Left ventricle myocardium inferior (tissue), 1 donor: Measurements from ENCODE around the gene SCUBE2. TPM values are rescaled to one million over a fixed set of nuclear protein-coding genes. Genes with fewer than 3 reads are reported as not detected.

Source experiments
- DNase-seq: peaks from one replicate; pipeline ENCODE4 v3.0.0-alpha.2; 2020
- H3K27ac ChIP-seq: fragments of 200-600 bp; replicated peaks from 2 replicates; pipeline ENCODE4 v1.8.0; 2021
- H3K27me3 ChIP-seq: fragments of 200-600 bp; 2 replicates; pipeline ENCODE4 v1.8.0; 2021; ENCODE audit warnings: low read depth
- H3K36me3 ChIP-seq: fragments of 200-600 bp; 2 replicates; pipeline ENCODE4 v1.8.0; 2021
- H3K4me1 ChIP-seq: fragments of 200-600 bp; 2 replicates; pipeline ENCODE4 v1.8.0; 2021
- H3K4me3 ChIP-seq: fragments of 200-600 bp; 2 replicates; pipeline ENCODE4 v1.8.0; 2021; ENCODE audit warnings: mild to moderate bottlenecking, moderate library complexity
- H3K9me3 ChIP-seq: fragments of 200-600 bp; replicated peaks from 2 replicates; pipeline ENCODE4 v1.8.0; 2021
- CTCF ChIP-seq: fragments of 200-600 bp; IDR thresholded peaks from 2 replicates; pipeline ENCODE4 v1.8.0; 2021; ENCODE audit warnings: antibody characterized with exemption, mild to moderate bottlenecking, borderline replicate concordance
- intact Hi-C: fragments of 100-400 bp; cut with micrococcal nuclease; formaldehyde crosslinking; loops from one replicate; pipeline ENCODE4 v1.11.0; 2022
- total RNA-seq: library from RNA; stranded (reverse); fragmentation: NEBNext Ultra II Directional; extraction: Animal tissue kit (Norgen Biotek cat#: 25700); gene quantifications from one replicate; pipeline ENCODE4 v1.2.1, GENCODE V29; 2021
- donor health status: DM: no; HTN: yes; CAD: no; lungs with severe emphysema.

Gene SCUBE2
- total RNA-seq, 1 donor from 2014 or later: 1.8 TPM

DNA sequence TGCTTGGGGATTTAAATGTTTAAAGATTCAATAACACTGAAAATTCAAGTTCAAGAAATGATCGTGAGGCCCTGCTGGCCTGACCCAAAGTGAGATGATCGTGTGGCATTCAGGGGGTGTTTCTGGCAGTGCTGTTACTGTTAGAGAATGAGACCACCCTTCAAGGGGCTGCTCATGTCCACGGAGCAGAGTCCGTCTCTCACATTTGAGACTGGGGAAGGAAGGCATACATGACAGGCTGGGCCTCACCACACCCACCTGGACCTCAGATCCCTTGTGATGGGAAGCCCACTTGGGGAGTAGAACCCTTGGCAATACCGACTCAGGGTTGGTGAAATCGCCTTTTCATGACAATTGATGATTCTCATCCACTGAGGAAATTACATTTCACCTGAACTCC lies 71.5 kb downstream of the SCUBE2 start:
- H3K36me3 ChIP-seq: no peaks in the 10 kb centered on the region
- no peak overlapping the region for H3K27ac ChIP-seq
- peaks cover 44% of the 10 kb centered on the region for H3K4me1 ChIP-seq
- no peak for TF ChIP-seq CTCF
- H3K4me3 ChIP-seq: no peak overlapping the region
- no peak for DNase-seq
- H3K9me3 ChIP-seq: no peaks in the 10 kb centered on the region
- intact Hi-C loops: loop anchor here (5.0 kb wide), 1 partner anchor 117 kb away; no protein-coding TSS in a partner anchor
- H3K27me3 ChIP-seq: no peaks in the 10 kb centered on the region

DNA sequence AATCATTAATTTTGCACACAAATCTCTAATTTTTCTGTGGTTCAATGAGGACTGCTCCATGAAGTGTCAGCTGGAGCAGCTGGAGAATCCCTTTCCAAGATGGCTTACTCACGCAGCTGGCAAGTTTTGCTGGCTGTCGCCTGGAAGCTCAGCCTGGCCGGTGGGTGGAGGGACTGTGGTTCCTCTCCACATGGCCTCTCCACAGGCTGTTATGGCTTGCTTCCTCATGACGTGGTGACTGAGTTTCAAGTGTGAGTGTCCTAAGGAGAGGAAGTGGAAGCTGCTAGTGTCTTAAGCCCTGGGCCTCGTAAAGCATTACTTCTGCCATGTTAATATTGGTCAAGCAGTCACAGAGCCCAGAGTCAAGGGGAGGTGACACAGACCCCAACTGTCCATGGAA lies 73.6 kb downstream of the SCUBE2 start:
- TF ChIP-seq CTCF: no peak
- Histone ChIP-seq H3K27ac (no peak overlapping the region), H3K27me3 (no peaks in the 10 kb centered on the region), H3K36me3 (no peaks in the 10 kb centered on the region), H3K4me3 (no peak overlapping the region), H3K4me1 (peaks cover 44% of the 10 kb centered on the region), H3K9me3 (no peaks in the 10 kb centered on the region)
- intact Hi-C loops: loop anchor here (5.0 kb wide), 1 partner anchor 120 kb away; no protein-coding TSS in a partner anchor
- DNase-seq: peak; percentile 75

DNA sequence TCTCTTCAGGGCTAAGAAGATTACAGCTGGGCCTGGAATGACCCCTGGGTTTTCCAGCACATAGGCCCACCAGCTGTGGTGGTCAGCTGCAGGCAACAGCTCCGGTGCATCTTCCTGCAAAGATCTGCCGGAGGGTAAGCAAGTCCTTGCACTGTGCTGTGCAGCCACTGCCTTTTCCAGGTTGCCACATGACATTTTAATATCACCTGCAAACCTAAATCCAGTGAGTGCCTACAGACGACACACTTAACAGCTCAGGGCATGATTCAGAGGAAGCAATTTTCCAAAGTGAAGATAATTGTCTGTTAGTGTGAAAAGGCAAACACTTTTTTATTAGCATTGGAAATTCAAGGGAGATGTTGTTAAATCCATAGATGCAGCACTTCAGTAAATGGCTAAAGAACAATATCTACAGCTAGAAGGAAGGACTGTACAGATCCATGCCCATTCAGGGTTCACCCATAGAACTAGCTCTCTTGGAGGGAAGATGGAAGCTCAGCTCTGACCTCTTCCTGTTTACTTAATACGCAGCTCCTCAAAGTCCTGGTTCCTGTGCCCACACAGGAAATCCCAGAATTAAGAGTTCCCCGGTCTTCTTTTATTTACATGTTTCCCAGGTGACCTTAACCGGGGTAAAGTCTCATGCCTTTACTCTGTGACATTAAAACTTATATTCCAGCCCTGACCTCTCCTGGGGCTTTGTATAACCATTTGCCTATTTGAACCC lies 74.3 kb downstream of the SCUBE2 start:
- Histone ChIP-seq H3K36me3 (no peaks in the 10 kb centered on the region), H3K4me3 (no peak overlapping the region), H3K27me3 (no peaks in the 10 kb centered on the region), H3K4me1 (peaks cover 44% of the 10 kb centered on the region), H3K27ac (no peak overlapping the region), H3K9me3 (no peaks in the 10 kb centered on the region)
- TF ChIP-seq CTCF: no peak
- intact Hi-C loops: loop anchor here (5.0 kb wide), 1 partner anchor 120 kb away; no protein-coding TSS in a partner anchor
- DNase-seq: no peak

DNA sequence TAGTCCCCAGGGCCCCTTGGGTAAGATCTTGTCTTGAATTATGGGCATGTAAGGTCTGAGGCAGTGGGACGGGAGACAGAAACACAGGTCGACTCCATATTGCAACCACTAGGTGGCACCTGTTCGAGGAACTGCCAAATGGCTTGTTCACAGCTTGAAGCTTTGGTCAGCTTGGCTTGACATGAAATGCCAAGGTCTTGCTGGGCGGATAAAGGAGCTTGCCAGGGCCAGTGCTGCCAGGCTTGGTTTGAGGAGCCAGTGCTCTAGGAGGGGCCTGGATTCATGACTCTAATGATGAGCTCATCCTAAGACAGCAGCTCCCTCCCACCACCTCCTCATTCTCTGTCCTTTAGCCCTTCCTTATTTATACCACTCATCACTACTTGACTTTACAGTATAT lies 75.7 kb downstream of the SCUBE2 start:
- Histone ChIP-seq H3K27me3 (no peaks in the 10 kb centered on the region), H3K9me3 (no peaks in the 10 kb centered on the region), H3K36me3 (no peaks in the 10 kb centered on the region), H3K4me3 (no peak overlapping the region), H3K27ac (no peak overlapping the region), H3K4me1 (peaks cover 33% of the 10 kb centered on the region)
- peak; percentile 29 for DNase-seq
- intact Hi-C loops: loop anchor here (5.0 kb wide), 1 partner anchor 122 kb away; no protein-coding TSS in a partner anchor
- TF ChIP-seq CTCF: peak; percentile 85

DNA sequence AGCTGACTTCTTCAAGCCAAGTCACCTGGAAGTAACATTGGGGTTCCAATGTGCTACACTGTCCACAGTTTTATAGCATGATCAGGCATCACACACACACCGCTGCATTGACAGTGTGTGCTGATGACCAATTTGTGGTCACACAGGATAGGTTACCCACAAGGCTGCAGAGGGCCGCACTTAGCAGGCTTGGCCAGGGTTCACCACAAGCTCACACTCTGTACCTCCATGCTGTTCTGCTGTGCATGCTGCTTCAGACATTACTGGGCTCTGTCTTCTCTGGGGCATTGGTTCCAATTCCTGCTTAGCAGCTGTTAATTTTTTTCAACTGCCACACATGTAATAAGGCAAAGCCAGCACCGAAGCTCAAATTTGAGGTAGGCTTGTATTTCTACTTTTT lies 76.6 kb downstream of the SCUBE2 start:
- Histone ChIP-seq H3K4me1 (peaks cover 30% of the 10 kb centered on the region), H3K9me3 (peaks cover 5% of the 10 kb centered on the region), H3K27ac (no peak overlapping the region), H3K4me3 (no peak overlapping the region), H3K36me3 (no peaks in the 10 kb centered on the region), H3K27me3 (no peaks in the 10 kb centered on the region)
- DNase-seq: no peak
- TF ChIP-seq CTCF: no peak
- intact Hi-C loops: loop anchor here (5.0 kb wide), 1 partner anchor 122 kb away; no protein-coding TSS in a partner anchor
